ENCODE measurements around the gene OMG. TPM values are rescaled to one million over a fixed set of nuclear protein-coding genes. Genes with fewer than 3 reads are reported as not detected.
"Not testable (repeated sequence)": the region's sequence is repeated elsewhere in the genome, so short reads cannot be mapped to it uniquely, and the experiment has no call there.

Gene OMG, protein sequence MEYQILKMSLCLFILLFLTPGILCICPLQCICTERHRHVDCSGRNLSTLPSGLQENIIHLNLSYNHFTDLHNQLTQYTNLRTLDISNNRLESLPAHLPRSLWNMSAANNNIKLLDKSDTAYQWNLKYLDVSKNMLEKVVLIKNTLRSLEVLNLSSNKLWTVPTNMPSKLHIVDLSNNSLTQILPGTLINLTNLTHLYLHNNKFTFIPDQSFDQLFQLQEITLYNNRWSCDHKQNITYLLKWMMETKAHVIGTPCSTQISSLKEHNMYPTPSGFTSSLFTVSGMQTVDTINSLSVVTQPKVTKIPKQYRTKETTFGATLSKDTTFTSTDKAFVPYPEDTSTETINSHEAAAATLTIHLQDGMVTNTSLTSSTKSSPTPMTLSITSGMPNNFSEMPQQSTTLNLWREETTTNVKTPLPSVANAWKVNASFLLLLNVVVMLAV
- total RNA-seq (not detected), polyA plus RNA-seq (ENCODE audit: insufficient read depth, low read depth, low replicate concordance) (0.95 TPM)
- long read RNA-seq, donor 1 = 0 reads
- long read RNA-seq, donor 2 = 0 reads

DNA sequence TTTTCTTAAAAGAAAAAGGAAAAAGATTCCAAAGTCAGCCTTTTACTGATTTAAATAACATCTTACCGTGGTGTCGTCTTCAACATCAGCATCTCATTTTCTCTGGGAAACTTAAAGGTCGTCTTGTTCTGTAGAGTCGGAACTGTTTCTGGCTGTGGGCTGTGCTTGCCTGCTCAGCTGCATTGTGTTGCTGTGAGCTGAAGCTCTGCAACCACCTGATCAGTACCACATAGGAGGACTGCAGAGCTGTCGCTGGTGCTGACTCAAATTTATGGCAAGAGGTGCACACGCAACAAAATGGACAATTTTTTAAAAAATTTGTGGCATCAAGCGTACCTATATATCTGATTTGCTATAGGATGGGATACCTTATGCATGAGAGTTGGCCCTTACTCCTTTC lies at the start of gene OMG:
TSS of gene OMG (minus strand) at position 150 of the 400 bp plus-strand sequence. CDS start 908 bp downstream, outside the sequence.
- no peak for DNase-seq
- WGBS, 2 donors = 84 to 85% methylated on average over 7 of the region's 7 CpGs
- no peaks in the 10 kb centered on the region for H3K4me1 ChIP-seq
- no peak for TF ChIP-seq POLR2A (IDR thresholded peaks at IDR 0.05)
- TF ChIP-seq, protein P1, sequence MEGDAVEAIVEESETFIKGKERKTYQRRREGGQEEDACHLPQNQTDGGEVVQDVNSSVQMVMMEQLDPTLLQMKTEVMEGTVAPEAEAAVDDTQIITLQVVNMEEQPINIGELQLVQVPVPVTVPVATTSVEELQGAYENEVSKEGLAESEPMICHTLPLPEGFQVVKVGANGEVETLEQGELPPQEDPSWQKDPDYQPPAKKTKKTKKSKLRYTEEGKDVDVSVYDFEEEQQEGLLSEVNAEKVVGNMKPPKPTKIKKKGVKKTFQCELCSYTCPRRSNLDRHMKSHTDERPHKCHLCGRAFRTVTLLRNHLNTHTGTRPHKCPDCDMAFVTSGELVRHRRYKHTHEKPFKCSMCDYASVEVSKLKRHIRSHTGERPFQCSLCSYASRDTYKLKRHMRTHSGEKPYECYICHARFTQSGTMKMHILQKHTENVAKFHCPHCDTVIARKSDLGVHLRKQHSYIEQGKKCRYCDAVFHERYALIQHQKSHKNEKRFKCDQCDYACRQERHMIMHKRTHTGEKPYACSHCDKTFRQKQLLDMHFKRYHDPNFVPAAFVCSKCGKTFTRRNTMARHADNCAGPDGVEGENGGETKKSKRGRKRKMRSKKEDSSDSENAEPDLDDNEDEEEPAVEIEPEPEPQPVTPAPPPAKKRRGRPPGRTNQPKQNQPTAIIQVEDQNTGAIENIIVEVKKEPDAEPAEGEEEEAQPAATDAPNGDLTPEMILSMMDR (IDR thresholded peaks at IDR 0.05) = no peak
- H3K9me3 ChIP-seq = no peaks in the 10 kb centered on the region
- H3K27ac ChIP-seq = no peak within 1 kb of the TSS
- H3K36me3 ChIP-seq (ENCODE audit: low read depth, missing control alignments) = no peaks in the 10 kb centered on the region
- H3K4me3 ChIP-seq = no peak within 1 kb of the TSS
- H3K27me3 ChIP-seq = no peaks in the 10 kb centered on the region
- intact Hi-C loops (cut with DNase I; ENCODE audit: low total_unique reads) = no loop called here

DNA sequence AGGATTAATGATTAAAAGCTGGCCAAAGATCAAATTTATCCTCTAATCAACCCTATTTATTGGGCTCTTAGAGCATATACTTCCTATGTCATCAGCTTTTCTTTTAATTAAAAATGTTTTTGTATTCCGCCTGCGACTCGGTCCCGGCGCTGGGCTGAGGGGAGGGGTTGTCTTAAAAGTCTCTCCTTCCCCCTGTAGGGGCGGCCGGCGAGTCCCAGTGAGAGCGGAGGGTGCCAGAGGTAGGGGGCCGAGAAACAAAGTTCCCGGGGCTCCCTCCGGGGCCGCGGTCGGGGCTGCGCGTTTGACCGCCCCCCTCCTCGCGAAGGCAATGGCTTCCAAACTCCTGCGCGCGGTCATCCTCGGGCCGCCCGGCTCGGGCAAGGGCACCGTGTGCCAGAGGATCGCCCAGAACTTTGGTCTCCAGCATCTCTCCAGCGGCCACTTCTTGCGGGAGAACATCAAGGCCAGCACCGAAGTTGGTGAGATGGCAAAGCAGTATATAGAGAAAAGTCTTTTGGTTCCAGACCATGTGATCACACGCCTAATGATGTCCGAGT lies 48.2 kb upstream of the OMG start:
- H3K4me1 ChIP-seq; H3K4me3 ChIP-seq; H3K9me3 ChIP-seq; DNase-seq; intact Hi-C loops (cut with DNase I; ENCODE audit: low total_unique reads); H3K27ac ChIP-seq; H3K36me3 ChIP-seq (ENCODE audit: low read depth, missing control alignments); H3K27me3 ChIP-seq: not testable (repeated sequence)
- 66 to 76% methylated on average over 11 to 14 of the region's 34 CpGs for WGBS, 2 donors

DNA sequence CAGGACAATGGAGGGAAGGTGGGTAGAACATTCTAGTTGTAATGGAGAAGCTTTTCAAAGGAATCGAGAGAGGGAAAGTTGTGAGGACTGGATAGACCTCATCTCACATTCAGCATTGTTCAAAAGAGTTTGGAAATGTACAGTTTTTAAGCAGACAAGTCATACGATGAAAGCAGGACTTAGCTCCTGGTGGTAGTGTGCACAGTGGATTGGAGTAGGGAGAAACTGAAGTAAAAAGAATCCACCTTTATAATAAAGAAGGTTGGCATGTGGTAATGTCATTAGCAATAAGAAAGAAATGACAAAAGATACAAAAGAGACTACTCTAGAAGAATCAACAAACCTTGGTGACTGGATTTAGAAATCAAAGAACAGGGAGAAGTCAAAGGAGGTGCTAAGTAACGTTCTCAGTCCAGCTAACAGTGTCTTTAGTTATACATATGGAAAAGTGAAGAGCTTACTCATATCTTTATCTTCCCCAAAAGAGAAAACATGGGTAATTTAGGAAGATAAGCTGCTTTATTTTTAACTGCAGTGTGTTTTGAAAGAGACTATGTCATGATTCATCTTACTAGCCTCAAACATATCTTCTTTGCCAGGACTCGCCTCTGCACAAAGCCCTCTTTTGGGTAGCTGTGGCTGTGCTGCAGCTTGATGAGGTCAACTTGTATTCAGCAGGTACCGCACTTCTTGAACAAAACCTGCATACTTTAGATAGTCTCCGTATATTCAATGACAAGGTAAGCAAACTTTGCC lies 43.0 kb upstream of the OMG start:
- Histone ChIP-seq H3K9me3 (no peaks in the 10 kb centered on the region), H3K4me1 (no peaks in the 10 kb centered on the region), H3K4me3 (no peak overlapping the region), H3K27ac (no peak overlapping the region), H3K36me3 (ENCODE audit: low read depth, missing control alignments) (no peaks in the 10 kb centered on the region), H3K27me3 (no peaks in the 10 kb centered on the region)
- DNase-seq = no peak
- 86 to 93% methylated on average over 6 of the region's 6 CpGs for WGBS, 2 donors
- intact Hi-C loops (cut with DNase I; ENCODE audit: low total_unique reads) = no loop called here
- TF ChIP-seq, protein P1 (IDR thresholded peaks at IDR 0.05) = no peak
- TF ChIP-seq POLR2A (IDR thresholded peaks at IDR 0.05) = no peak

DNA sequence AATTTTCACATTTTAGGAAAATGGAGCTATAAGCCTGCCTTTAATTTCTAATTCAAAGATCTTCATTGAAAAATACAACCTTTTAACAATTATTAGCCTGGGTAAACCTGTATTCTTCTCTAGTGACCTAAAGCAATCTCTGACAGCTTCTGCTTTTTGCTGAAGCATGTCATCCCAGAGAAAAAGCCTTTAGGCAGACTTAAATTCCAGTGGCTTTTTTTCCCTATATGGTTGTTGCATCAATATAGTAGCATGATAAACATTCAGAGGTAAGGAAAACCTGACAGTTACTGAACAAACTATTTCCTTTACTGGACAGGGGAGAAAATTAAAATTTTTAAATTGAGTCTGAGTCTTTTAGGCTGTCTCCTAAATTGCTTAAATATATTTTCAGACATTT lies 32.2 kb upstream of the OMG start:
- Histone ChIP-seq H3K4me3 (no peak overlapping the region), H3K9me3 (no peaks in the 10 kb centered on the region), H3K27me3 (no peaks in the 10 kb centered on the region), H3K4me1 (no peaks in the 10 kb centered on the region), H3K27ac (no peak overlapping the region), H3K36me3 (ENCODE audit: low read depth, missing control alignments) (no peaks in the 10 kb centered on the region)
- no peak for DNase-seq
- intact Hi-C loops (cut with DNase I; ENCODE audit: low total_unique reads) = no loop called here
- TF ChIP-seq, protein P1 (IDR thresholded peaks at IDR 0.05) = no peak
- TF ChIP-seq POLR2A (IDR thresholded peaks at IDR 0.05) = no peak

DNA sequence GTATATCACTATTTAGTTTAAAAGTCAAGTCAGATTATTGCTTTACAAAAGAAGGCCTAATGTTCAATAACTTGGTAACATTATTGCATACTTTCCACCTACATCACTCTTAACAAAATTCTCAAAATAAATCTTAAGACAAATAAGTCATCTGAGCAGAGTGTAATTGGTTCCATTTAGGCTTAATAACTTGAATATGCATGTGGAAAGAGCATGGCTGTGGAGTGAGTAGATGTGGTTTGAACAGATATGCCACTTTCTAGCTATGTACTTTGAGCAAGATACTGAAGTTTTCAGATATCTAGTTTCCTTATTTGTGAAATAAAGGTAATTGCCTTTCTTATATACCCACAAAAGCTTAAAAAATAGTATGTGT lies 31.1 kb upstream of the OMG start:
- intact Hi-C loops (cut with DNase I; ENCODE audit: low total_unique reads) = no loop called here
- Histone ChIP-seq H3K36me3 (ENCODE audit: low read depth, missing control alignments) (no peaks in the 10 kb centered on the region), H3K27me3 (no peaks in the 10 kb centered on the region), H3K4me3 (no peak overlapping the region), H3K27ac (no peak overlapping the region), H3K4me1 (no peaks in the 10 kb centered on the region), H3K9me3 (no peaks in the 10 kb centered on the region)
- no peak for DNase-seq
- TF ChIP-seq, protein P1 (IDR thresholded peaks at IDR 0.05) = no peak
- TF ChIP-seq POLR2A (IDR thresholded peaks at IDR 0.05) = no peak

All from testis (tissue), 5 donors.